ENCODE results near the gene MAU2. TPM values are rescaled to one million over a fixed set of nuclear protein-coding genes. Genes with fewer than 3 reads are reported as not detected.

MAU2 gene
- total and polyA plus RNA-seq, 2 donors (not counting 1 experiment from before 2014, with no cell fraction given): 11.1 to 29.4 TPM

- H3K9ac ChIP-seq (ENCODE audit: insufficient read depth, low read length): no peak overlapping the region
- H3K79me2 ChIP-seq (ENCODE audit: control insufficient read depth, insufficient read depth, low read length): no peaks in the 10 kb centered on the region
- H4K20me1 ChIP-seq (ENCODE audit: control insufficient read depth, extremely low read depth, insufficient read depth, low read length): no peaks in the 10 kb centered on the region
- H3K4me3 ChIP-seq (replicated peaks in 1 of 4; ENCODE audit: control extremely low read depth in 1 of 4, insufficient read depth in 1 of 4, low read depth in 3 of 4, low read length in 4 of 4): no peak overlapping the region
- peaks cover 24% of the 10 kb centered on the region for H3K36me3 ChIP-seq (ENCODE audit: control insufficient read depth, insufficient read depth, low read length)
- H3K9me3 ChIP-seq (ENCODE audit: control insufficient read depth, insufficient read depth, low read depth, low read length): no peaks in the 10 kb centered on the region
- H2AFZ ChIP-seq (ENCODE audit: low read length): no peak overlapping the region
- no peak overlapping the region for H3K4me2 ChIP-seq (ENCODE audit: extremely low read depth, insufficient read depth, low read length)
- H3K27me3 ChIP-seq (ENCODE audit: control insufficient read depth, insufficient read depth, low read length): no peaks in the 10 kb centered on the region
- peak; percentile 18 to 21 for DNase-seq (ENCODE audit: low read depth in 2 of 2)
- H3K4me1 ChIP-seq (ENCODE audit: control insufficient read depth, extremely low read depth, insufficient read depth, low read length): no peaks in the 10 kb centered on the region
- no peak for TF ChIP-seq CTCF (conservative IDR thresholded peaks at IDR 0.05 in 1 of 2, IDR thresholded peaks at IDR 0.05 in 1 of 2; ENCODE audit: low read depth in 1 of 2, low read length in 2 of 2)
- TF ChIP-seq EZH2 (IDR thresholded peaks at IDR 0.05; ENCODE audit: low read length, missing control alignments): no peak
- no peak overlapping the region for H3K27ac ChIP-seq (ENCODE audit: insufficient read depth, low read length)
Measured at GRCh38 chr19:19280561-19280960, 40.1 kb upstream of the MAU2 start.

DNA sequence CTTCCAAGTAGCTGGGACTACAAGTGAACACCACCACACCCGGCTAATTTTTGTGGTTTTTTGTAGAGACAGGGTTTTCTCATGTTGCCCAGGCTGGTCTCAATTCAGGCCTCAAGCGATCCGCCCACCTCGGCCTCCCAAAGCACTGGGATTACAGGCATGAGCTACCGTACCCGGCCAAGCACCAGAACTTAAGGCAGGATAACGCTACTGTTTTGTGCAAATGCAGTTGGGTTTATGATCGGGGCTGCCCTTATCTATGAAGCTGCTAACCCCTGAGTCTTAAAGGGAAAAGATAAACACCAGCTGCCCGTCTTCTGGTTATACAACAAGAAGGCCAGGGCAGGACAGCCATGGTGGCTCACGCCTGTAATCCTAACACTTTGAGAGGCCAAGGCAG is 34.9 kb upstream of the MAU2 start:
- Histone ChIP-seq H3K36me3 (ENCODE audit: control insufficient read depth, insufficient read depth, low read length) (peaks cover 9% of the 10 kb centered on the region), H3K4me2 (ENCODE audit: extremely low read depth, insufficient read depth, low read length) (no peak overlapping the region), H3K27ac (ENCODE audit: insufficient read depth, low read length) (no peak overlapping the region), H3K27me3 (ENCODE audit: control insufficient read depth, insufficient read depth, low read length) (no peaks in the 10 kb centered on the region), H3K79me2 (ENCODE audit: control insufficient read depth, insufficient read depth, low read length) (no peaks in the 10 kb centered on the region), H2AFZ (ENCODE audit: low read length) (no peak overlapping the region), H3K4me3 (replicated peaks in 1 of 4; ENCODE audit: control extremely low read depth in 1 of 4, insufficient read depth in 1 of 4, low read depth in 3 of 4, low read length in 4 of 4) (no peak overlapping the region), H4K20me1 (ENCODE audit: control insufficient read depth, extremely low read depth, insufficient read depth, low read length) (no peaks in the 10 kb centered on the region), H3K9ac (ENCODE audit: insufficient read depth, low read length) (no peak overlapping the region), H3K4me1 (ENCODE audit: control insufficient read depth, extremely low read depth, insufficient read depth, low read length) (no peaks in the 10 kb centered on the region), H3K9me3 (ENCODE audit: control insufficient read depth, insufficient read depth, low read depth, low read length) (no peaks in the 10 kb centered on the region)
- no peak for DNase-seq (ENCODE audit: low read depth in 2 of 2)
- TF ChIP-seq CTCF (conservative IDR thresholded peaks at IDR 0.05 in 1 of 2, IDR thresholded peaks at IDR 0.05 in 1 of 2; ENCODE audit: low read depth in 1 of 2, low read length in 2 of 2) (no peak), EZH2 (IDR thresholded peaks at IDR 0.05; ENCODE audit: low read length, missing control alignments) (no peak)

GRCh38 chr19:19292607-19293006 is 28.0 kb upstream of the MAU2 start:
- no peaks in the 10 kb centered on the region for H3K79me2 ChIP-seq (ENCODE audit: control insufficient read depth, insufficient read depth, low read length)
- DNase-seq (ENCODE audit: low read depth in 2 of 2): no peak

More at GRCh38 chr19:19292607-19293006, 28.0 kb upstream of the MAU2 start:
- H3K4me1 ChIP-seq (ENCODE audit: control insufficient read depth, extremely low read depth, insufficient read depth, low read length): no peaks in the 10 kb centered on the region
- no peak overlapping the region for H3K9ac ChIP-seq (ENCODE audit: insufficient read depth, low read length)
- H3K36me3 ChIP-seq (ENCODE audit: control insufficient read depth, insufficient read depth, low read length): peaks cover 5% of the 10 kb centered on the region
- H3K27me3 ChIP-seq (ENCODE audit: control insufficient read depth, insufficient read depth, low read length): no peaks in the 10 kb centered on the region
- TF ChIP-seq CTCF (conservative IDR thresholded peaks at IDR 0.05 in 1 of 2, IDR thresholded peaks at IDR 0.05 in 1 of 2; ENCODE audit: low read depth in 1 of 2, low read length in 2 of 2) (no peak), EZH2 (IDR thresholded peaks at IDR 0.05; ENCODE audit: low read length, missing control alignments) (no peak)
- no peak overlapping the region for H3K27ac ChIP-seq (ENCODE audit: insufficient read depth, low read length)
- no peak overlapping the region for H3K4me2 ChIP-seq (ENCODE audit: extremely low read depth, insufficient read depth, low read length)
- no peak overlapping the region for H3K4me3 ChIP-seq (replicated peaks in 1 of 4; ENCODE audit: control extremely low read depth in 1 of 4, insufficient read depth in 1 of 4, low read depth in 3 of 4, low read length in 4 of 4)
- H2AFZ ChIP-seq (ENCODE audit: low read length): no peak overlapping the region
- H3K9me3 ChIP-seq (ENCODE audit: control insufficient read depth, insufficient read depth, low read depth, low read length): no peaks in the 10 kb centered on the region
- H4K20me1 ChIP-seq (ENCODE audit: control insufficient read depth, extremely low read depth, insufficient read depth, low read length): no peaks in the 10 kb centered on the region
